Measurements from ENCODE around the gene PCDH9.

- TF ChIP-seq POLR2AphosphoS5 (IDR thresholded peaks at IDR 0.05; ENCODE audit: borderline replicate concordance, low read depth, low read length) (no peak), EZH2 (IDR thresholded peaks at IDR 0.05) (no peak), FOXP2 (optimal IDR thresholded peaks at IDR 0.05; ENCODE audit: control extremely low read depth, extremely low read length, insufficient read depth) (no peak)
Measured at GRCh38 chr13:66585669-66586203, 644.4 kb downstream of the PCDH9 start.
